Parathyroid adenoma (tissue), 2 donors: ENCODE measurements around the gene ADGRG3.

ENCODE experiments used
- H2AFZ ChIP-seq: fragments of 300-600 bp; sonication (generic); one replicate; pipeline ENCODE4 v1.7.0; 2017; ENCODE audit warnings: antibody characterized with exemption, mild to moderate bottlenecking
- H3K27ac ChIP-seq: fragments of 300-600 bp; sonication (generic); one replicate; pipeline ENCODE4 v1.7.0; 2017
- H3K27me3 ChIP-seq: fragments of 300-600 bp; sonication (generic); one replicate; pipeline ENCODE4 v1.7.0; 2017; ENCODE audit warnings: low read length; ENCODE audit not compliant: control insufficient read depth, insufficient read depth
- H3K36me3 ChIP-seq: fragments of 300-600 bp; sonication (generic); one replicate; pipeline ENCODE4 v1.7.0; 2017; ENCODE audit warnings: low read length; ENCODE audit not compliant: control insufficient read depth, insufficient read depth
- H3K4me1 ChIP-seq: fragments of 300-600 bp; sonication (generic); one replicate; pipeline ENCODE4 v1.7.0; 2017; ENCODE audit warnings: control low read depth
- H3K4me2 ChIP-seq: fragments of 300-600 bp; sonication (generic); one replicate; pipeline ENCODE4 v1.7.0; 2017; ENCODE audit warnings: low read length
- H3K4me3 ChIP-seq: fragments of 300-600 bp; sonication (generic); one replicate; pipeline ENCODE4 v1.7.0; 2017; ENCODE audit warnings: low read depth, low read length
- H3K79me2 ChIP-seq: fragments of 300-600 bp; sonication (generic); one replicate; pipeline ENCODE4 v1.7.0; 2017; ENCODE audit warnings: control low read depth
- H3K9ac ChIP-seq: fragments of 300-600 bp; sonication (generic); one replicate; pipeline ENCODE4 v1.7.0; 2017; ENCODE audit warnings: mild to moderate bottlenecking
- H3K9me3 ChIP-seq: fragments of 300-600 bp; sonication (generic); one replicate; pipeline ENCODE4 v1.7.0; 2017; ENCODE audit warnings: low read length; ENCODE audit not compliant: control insufficient read depth
- CTCF ChIP-seq: fragments of 300-600 bp; sonication (generic); IDR thresholded peaks from one replicate; pipeline ENCODE4 v1.7.0; 2017; ENCODE audit warnings: antibody characterized with exemption, mild to moderate bottlenecking
- donor health status: primary hyperparathyroidism.

The ADGRG3 gene

GRCh38 chr16:57628783-57629293 is 39.3 kb upstream of the ADGRG3 start:
- Histone ChIP-seq H3K27me3 (no peaks in the 10 kb centered on the region), H3K36me3 (no peaks in the 10 kb centered on the region), H3K9me3 (no peaks in the 10 kb centered on the region), H3K4me2 (peak overlapping the region; percentile 69), H3K9ac (no peak overlapping the region), H3K79me2 (peaks cover 70% of the 10 kb centered on the region), H3K4me3 (peak overlapping the region; percentile 22), H3K4me1 (peaks cover 36% of the 10 kb centered on the region), H3K27ac (peak overlapping the region; percentile 60), H2AFZ (peak overlapping the region; percentile 23)
- no peak for TF ChIP-seq CTCF

GRCh38 chr16:57629516-57630406 is 38.3 kb upstream of the ADGRG3 start:
- H3K27me3 ChIP-seq: no peaks in the 10 kb centered on the region
- no peak for TF ChIP-seq CTCF
- H2AFZ ChIP-seq: no peak overlapping the region
- H3K9ac ChIP-seq: no peak overlapping the region
- H3K4me2 ChIP-seq: peak overlapping the region; percentile 22
- H3K4me1 ChIP-seq: peaks cover 31% of the 10 kb centered on the region
- no peaks in the 10 kb centered on the region for H3K36me3 ChIP-seq
- H3K27ac ChIP-seq: peak overlapping the region; percentile 60
- H3K79me2 ChIP-seq: peaks cover 72% of the 10 kb centered on the region
- H3K9me3 ChIP-seq: no peaks in the 10 kb centered on the region
- peak overlapping the region; percentile 35 for H3K4me3 ChIP-seq

- Histone ChIP-seq H3K36me3 (no peaks in the 10 kb centered on the region), H3K4me2 (peak overlapping the region; percentile 22), H3K79me2 (peaks cover 69% of the 10 kb centered on the region), H3K27me3 (no peaks in the 10 kb centered on the region), H3K4me1 (peaks cover 37% of the 10 kb centered on the region), H3K27ac (peak overlapping the region; percentile 60), H3K9me3 (no peaks in the 10 kb centered on the region), H2AFZ (no peak overlapping the region), H3K4me3 (no peak overlapping the region), H3K9ac (no peak overlapping the region)
- no peak for TF ChIP-seq CTCF
Measured at GRCh38 chr16:57630407-57630797, 37.7 kb upstream of the ADGRG3 start.

- Histone ChIP-seq H3K27ac (peak overlapping the region; percentile 60), H3K4me1 (peaks cover 40% of the 10 kb centered on the region)
- no peak for TF ChIP-seq CTCF
Measured at GRCh38 chr16:57630931-57631845, 36.9 kb upstream of the ADGRG3 start.

More at GRCh38 chr16:57630931-57631845, 36.9 kb upstream of the ADGRG3 start:
- Histone ChIP-seq H2AFZ (no peak overlapping the region), H3K27me3 (no peaks in the 10 kb centered on the region), H3K9ac (no peak overlapping the region), H3K79me2 (peaks cover 69% of the 10 kb centered on the region), H3K4me2 (peak overlapping the region; percentile 22), H3K36me3 (no peaks in the 10 kb centered on the region), H3K9me3 (no peaks in the 10 kb centered on the region), H3K4me3 (no peak overlapping the region)
